ENCODE results near the gene FCF1. TPM values are rescaled to one million over a fixed set of nuclear protein-coding genes. Genes with fewer than 3 reads are reported as not detected.
"Not testable (repeated sequence)": the region's sequence is repeated elsewhere in the genome, so short reads cannot be mapped to it uniquely, and the experiment has no call there.

The FCF1 gene
- total and polyA plus RNA-seq, 4 donors, result 7.6 to 41.2 (median 38.6) TPM

DNA sequence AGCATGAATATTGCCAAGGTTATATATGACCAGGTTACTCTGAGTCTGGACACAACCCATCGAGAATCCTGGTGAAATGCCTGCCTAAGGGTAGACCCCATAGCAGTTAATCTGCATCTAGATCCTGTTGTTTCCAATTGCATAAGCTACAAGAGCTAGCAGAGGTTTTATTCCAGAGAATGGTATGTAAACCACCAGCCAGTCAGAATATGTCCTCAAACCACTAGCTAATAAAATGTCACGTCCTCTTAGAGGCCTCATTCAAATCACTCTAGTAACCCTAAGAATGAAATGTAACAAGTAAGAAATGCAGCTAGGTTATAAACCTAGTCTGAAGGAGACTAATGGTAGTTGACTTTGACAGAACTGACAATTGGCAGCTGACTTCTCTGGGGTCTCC is 41.2 kb downstream of the FCF1 start:
- Histone ChIP-seq H3K36me3 (ENCODE audit: control insufficient read depth in 4 of 4, insufficient read depth in 4 of 4, low read length in 4 of 4) (no peaks in the 10 kb centered on the region), H3K27me3 (ENCODE audit: control insufficient read depth in 3 of 3, insufficient read depth in 3 of 3, low read length in 2 of 3) (no peaks in the 10 kb centered on the region), H3K4me1 (ENCODE audit: control insufficient read depth in 5 of 5, insufficient read depth in 5 of 5, low read length in 5 of 5) (no peaks in the 10 kb centered on the region), H3K4me3 (no peak overlapping the region), H3K27ac (ENCODE audit: low read depth in 1 of 2, low read length in 1 of 2) (no peak overlapping the region), H3K9ac (ENCODE audit: insufficient read depth in 1 of 2, low read length in 2 of 2) (no peak overlapping the region), H3K9me3 (ENCODE audit: control insufficient read depth in 4 of 4, insufficient read depth in 3 of 4, low read length in 3 of 4) (peaks cover 0 to 4% (median 2%) of the 10 kb centered on the region in 4 donors)
- ATAC-seq (ENCODE audit: insufficient read depth, low FRiP score) (no peak), DNase-seq (no peak)
- 81 to 94% methylated on average over 2 of the region's 2 CpGs for WGBS, 2 donors
- TF ChIP-seq, protein P1, sequence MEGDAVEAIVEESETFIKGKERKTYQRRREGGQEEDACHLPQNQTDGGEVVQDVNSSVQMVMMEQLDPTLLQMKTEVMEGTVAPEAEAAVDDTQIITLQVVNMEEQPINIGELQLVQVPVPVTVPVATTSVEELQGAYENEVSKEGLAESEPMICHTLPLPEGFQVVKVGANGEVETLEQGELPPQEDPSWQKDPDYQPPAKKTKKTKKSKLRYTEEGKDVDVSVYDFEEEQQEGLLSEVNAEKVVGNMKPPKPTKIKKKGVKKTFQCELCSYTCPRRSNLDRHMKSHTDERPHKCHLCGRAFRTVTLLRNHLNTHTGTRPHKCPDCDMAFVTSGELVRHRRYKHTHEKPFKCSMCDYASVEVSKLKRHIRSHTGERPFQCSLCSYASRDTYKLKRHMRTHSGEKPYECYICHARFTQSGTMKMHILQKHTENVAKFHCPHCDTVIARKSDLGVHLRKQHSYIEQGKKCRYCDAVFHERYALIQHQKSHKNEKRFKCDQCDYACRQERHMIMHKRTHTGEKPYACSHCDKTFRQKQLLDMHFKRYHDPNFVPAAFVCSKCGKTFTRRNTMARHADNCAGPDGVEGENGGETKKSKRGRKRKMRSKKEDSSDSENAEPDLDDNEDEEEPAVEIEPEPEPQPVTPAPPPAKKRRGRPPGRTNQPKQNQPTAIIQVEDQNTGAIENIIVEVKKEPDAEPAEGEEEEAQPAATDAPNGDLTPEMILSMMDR (IDR thresholded peaks at IDR 0.05; ENCODE audit: control extremely low read depth, extremely low read depth), result no peak

- ATAC-seq (ENCODE audit: insufficient read depth, low FRiP score), result no peak
- no peak overlapping the region for H3K4me3 ChIP-seq
- H3K9me3 ChIP-seq (ENCODE audit: control insufficient read depth in 4 of 4, insufficient read depth in 3 of 4, low read length in 3 of 4), result peaks cover 0 to 4% (median 2%) of the 10 kb centered on the region in 4 donors
- 93 to 95% methylated on average over 7 of the region's 7 CpGs for WGBS, 2 donors
- DNase-seq, result no peak
- no peaks in the 10 kb centered on the region for H3K4me1 ChIP-seq (ENCODE audit: control insufficient read depth in 5 of 5, insufficient read depth in 5 of 5, low read length in 5 of 5)
- no peaks in the 10 kb centered on the region for H3K36me3 ChIP-seq (ENCODE audit: control insufficient read depth in 4 of 4, insufficient read depth in 4 of 4, low read length in 4 of 4)
- no peaks in the 10 kb centered on the region for H3K27me3 ChIP-seq (ENCODE audit: control insufficient read depth in 3 of 3, insufficient read depth in 3 of 3, low read length in 2 of 3)
- no peak overlapping the region for H3K9ac ChIP-seq (ENCODE audit: insufficient read depth in 1 of 2, low read length in 2 of 2)
- TF ChIP-seq, protein P1 (IDR thresholded peaks at IDR 0.05; ENCODE audit: control extremely low read depth, extremely low read depth), result no peak
- H3K27ac ChIP-seq (ENCODE audit: low read depth in 1 of 2, low read length in 1 of 2), result no peak overlapping the region
Measured at GRCh38 chr14:74754899-74755298, 42.0 kb downstream of the FCF1 start.

GRCh38 chr14:74756326-74756725 is 43.4 kb downstream of the FCF1 start:
- H3K36me3 ChIP-seq (ENCODE audit: control insufficient read depth in 4 of 4, insufficient read depth in 4 of 4, low read length in 4 of 4), result no peaks in the 10 kb centered on the region
- TF ChIP-seq, protein P1 (IDR thresholded peaks at IDR 0.05; ENCODE audit: control extremely low read depth, extremely low read depth), result no peak
- H3K27me3 ChIP-seq (ENCODE audit: control insufficient read depth in 3 of 3, insufficient read depth in 3 of 3, low read length in 2 of 3), result no peaks in the 10 kb centered on the region
- WGBS, 2 donors, result 81 to 92% methylated on average over 1 of the region's 1 CpG
- H3K4me3 ChIP-seq, result no peak overlapping the region
- no peak overlapping the region for H3K27ac ChIP-seq (ENCODE audit: low read depth in 1 of 2, low read length in 1 of 2)
- peaks cover 0 to 4% (median 2%) of the 10 kb centered on the region in 4 donors for H3K9me3 ChIP-seq (ENCODE audit: control insufficient read depth in 4 of 4, insufficient read depth in 3 of 4, low read length in 3 of 4)
- H3K9ac ChIP-seq (ENCODE audit: insufficient read depth in 1 of 2, low read length in 2 of 2), result no peak overlapping the region
- ATAC-seq (ENCODE audit: insufficient read depth, low FRiP score) (no peak), DNase-seq (no peak)
- H3K4me1 ChIP-seq (ENCODE audit: control insufficient read depth in 5 of 5, insufficient read depth in 5 of 5, low read length in 5 of 5), result no peaks in the 10 kb centered on the region

DNA sequence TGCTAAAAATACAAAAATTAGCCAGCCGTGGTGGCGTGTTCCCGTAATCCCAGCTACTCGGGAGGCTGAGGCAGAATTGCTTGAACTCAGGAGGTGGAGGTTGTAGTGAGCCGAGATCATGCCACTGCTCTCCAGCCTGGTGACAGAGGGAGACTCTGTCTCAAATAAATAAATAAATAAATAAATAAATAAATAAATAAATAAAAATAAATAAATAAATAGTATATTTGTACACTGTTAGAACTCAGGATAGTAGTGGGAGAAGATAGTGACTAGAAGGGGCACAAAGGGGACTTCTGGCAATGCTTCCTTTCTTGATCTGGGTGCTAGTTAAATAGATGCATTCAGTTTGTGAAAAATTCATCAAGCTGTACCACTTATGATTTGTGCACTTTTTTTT is 45.6 kb downstream of the FCF1 start:
- H3K4me3 ChIP-seq; H3K36me3 ChIP-seq (ENCODE audit: control insufficient read depth in 4 of 4, insufficient read depth in 4 of 4, low read length in 4 of 4); H3K27ac ChIP-seq (ENCODE audit: low read depth in 1 of 2, low read length in 1 of 2); H3K9me3 ChIP-seq (ENCODE audit: control insufficient read depth in 4 of 4, insufficient read depth in 3 of 4, low read length in 3 of 4); ATAC-seq (ENCODE audit: insufficient read depth, low FRiP score); H3K27me3 ChIP-seq (ENCODE audit: control insufficient read depth in 3 of 3, insufficient read depth in 3 of 3, low read length in 2 of 3); H3K4me1 ChIP-seq (ENCODE audit: control insufficient read depth in 5 of 5, insufficient read depth in 5 of 5, low read length in 5 of 5); H3K9ac ChIP-seq (ENCODE audit: insufficient read depth in 1 of 2, low read length in 2 of 2); DNase-seq: not testable (repeated sequence)
- 94 to 98% methylated on average over 5 of the region's 5 CpGs for WGBS, 2 donors
